Astrocyte of the cerebellum (primary cell): ENCODE measurements around the gene UBE2C.

Experiments
- DNase-seq: peaks from one replicate; pipeline ENCODE4 v3.0.0-alpha.2; 2011; ENCODE audit warnings: low read depth
- H3K4me3 ChIP-seq: 2 replicates; pipeline ENCODE4 v1.5.1; 2011; ENCODE audit warnings: mild to moderate bottlenecking, low read depth, low read length, moderate library complexity
- in situ Hi-C: cut with HindIII; loops from 2 replicates; pipeline ENCODE4 v1.10.0; 2017; ENCODE audit warnings: low sequenced_read_pairs
- TF ChIP-seq, protein P1 (sequence below): IDR thresholded peaks from 2 replicates; pipeline ENCODE4 v1.5.1; 2012; ENCODE audit warnings: low read length, low read depth, moderate library complexity, mild to moderate bottlenecking; ENCODE audit errors: missing control alignments

Gene UBE2C

GRCh38 chr20:45848969-45849582 is 36.6 kb downstream of the UBE2C start:
- TF ChIP-seq, protein P1, sequence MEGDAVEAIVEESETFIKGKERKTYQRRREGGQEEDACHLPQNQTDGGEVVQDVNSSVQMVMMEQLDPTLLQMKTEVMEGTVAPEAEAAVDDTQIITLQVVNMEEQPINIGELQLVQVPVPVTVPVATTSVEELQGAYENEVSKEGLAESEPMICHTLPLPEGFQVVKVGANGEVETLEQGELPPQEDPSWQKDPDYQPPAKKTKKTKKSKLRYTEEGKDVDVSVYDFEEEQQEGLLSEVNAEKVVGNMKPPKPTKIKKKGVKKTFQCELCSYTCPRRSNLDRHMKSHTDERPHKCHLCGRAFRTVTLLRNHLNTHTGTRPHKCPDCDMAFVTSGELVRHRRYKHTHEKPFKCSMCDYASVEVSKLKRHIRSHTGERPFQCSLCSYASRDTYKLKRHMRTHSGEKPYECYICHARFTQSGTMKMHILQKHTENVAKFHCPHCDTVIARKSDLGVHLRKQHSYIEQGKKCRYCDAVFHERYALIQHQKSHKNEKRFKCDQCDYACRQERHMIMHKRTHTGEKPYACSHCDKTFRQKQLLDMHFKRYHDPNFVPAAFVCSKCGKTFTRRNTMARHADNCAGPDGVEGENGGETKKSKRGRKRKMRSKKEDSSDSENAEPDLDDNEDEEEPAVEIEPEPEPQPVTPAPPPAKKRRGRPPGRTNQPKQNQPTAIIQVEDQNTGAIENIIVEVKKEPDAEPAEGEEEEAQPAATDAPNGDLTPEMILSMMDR: no peak
- H3K4me3 ChIP-seq: no peak overlapping the region
- in situ Hi-C loops: no loop called here
- DNase-seq: no peak

DNA sequence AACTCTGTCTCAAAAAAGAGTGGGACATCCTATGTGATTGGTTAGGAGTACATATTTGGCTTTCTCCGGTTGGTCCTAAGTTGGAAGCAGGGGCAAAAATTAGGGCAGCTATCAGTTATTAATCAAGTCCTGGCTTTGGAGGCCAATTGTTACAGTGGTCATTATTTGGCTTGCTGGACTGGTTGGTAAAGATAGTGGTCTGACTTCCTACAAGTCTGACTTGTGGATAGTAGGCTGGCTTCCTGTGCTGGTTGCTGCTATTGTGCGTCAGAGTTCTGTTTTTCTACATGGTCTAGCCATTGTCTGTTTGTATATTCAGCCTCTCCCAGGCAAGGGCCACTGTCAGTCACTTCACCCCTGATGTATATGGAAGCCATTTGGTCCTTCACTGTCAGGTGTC is 37.8 kb downstream of the UBE2C start:
- H3K4me3 ChIP-seq: no peak overlapping the region
- in situ Hi-C loops: no loop called here
- TF ChIP-seq, protein P1: no peak
- no peak for DNase-seq

DNA sequence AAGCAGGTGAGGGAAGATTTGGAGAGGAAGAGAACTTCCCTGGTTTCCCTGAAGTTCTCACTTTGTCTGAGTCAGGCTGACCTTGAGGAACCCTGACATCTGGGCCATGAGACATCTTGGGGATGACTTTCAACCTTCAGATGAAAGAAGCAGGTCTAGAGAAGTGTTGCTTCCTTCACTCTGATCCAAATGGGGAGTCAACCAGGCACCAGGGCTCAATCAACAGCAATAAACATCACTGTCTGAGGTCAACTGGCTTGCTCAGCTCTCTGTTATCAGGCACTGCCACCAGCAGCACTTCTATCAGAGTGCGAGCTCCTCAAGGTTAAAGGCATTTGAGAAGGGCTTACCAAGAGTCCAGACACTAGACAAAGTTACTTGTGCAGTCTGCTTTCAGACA is 38.5 kb downstream of the UBE2C start:
- DNase-seq: no peak
- H3K4me3 ChIP-seq: no peak overlapping the region
- TF ChIP-seq, protein P1: no peak
- in situ Hi-C loops: no loop called here

DNA sequence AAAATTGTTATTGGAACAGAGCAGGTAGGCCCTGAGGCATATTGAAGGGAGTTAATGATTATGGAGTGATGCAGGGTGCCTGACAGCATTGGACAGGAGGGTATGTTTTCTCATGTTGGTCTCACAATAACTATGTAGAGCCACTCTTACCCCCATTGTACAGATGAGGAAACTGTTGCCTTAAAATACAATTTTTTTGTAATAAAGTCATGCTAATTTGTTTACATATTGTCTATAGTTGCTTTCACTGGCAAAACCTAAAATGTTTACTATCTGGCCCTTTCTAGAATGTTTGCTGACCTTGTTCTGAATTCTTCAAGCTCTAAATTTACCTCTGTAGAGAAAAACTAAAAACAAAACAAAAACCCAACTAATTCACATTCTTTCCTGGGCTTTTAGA is 39.1 kb downstream of the UBE2C start:
- TF ChIP-seq, protein P1: no peak
- DNase-seq: no peak
- in situ Hi-C loops: no loop called here
- no peak overlapping the region for H3K4me3 ChIP-seq

- H3K4me3 ChIP-seq: no peak overlapping the region
- in situ Hi-C loops: no loop called here
- no peak for DNase-seq
- TF ChIP-seq, protein P1: no peak
Observed at GRCh38 chr20:45852326-45852725, 39.9 kb downstream of the UBE2C start.

DNA sequence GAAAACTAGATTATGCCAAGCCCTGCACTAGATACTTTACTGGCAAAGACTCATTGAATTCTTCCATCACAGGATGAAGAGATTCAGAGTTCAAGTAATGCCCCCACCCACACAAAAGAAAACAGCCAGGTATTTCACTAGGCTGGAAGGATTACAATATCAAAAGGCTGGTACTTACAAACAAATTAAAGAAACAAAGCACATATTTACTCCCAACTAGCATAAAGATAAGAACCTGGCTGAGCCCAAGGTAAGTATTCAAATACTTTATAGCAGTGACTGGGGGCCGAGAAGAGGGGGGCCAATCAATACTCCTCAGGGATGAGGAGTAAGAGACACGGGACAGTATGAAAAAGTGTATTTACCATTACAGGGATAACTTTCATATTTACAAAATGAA is 41.0 kb downstream of the UBE2C start:
- in situ Hi-C loops: no loop called here
- TF ChIP-seq, protein P1: no peak
- H3K4me3 ChIP-seq: no peak overlapping the region
- DNase-seq: no peak
